Measurements from ENCODE around the gene PLS3. TPM values are rescaled to one million over a fixed set of nuclear protein-coding genes. Genes with fewer than 3 reads are reported as not detected.
"Not testable (repeated sequence)": the region's sequence is repeated elsewhere in the genome, so short reads cannot be mapped to it uniquely, and the experiment has no call there.

The PLS3 gene
- total RNA-seq, 1 donor from 2014 or later, result 212 TPM

DNA sequence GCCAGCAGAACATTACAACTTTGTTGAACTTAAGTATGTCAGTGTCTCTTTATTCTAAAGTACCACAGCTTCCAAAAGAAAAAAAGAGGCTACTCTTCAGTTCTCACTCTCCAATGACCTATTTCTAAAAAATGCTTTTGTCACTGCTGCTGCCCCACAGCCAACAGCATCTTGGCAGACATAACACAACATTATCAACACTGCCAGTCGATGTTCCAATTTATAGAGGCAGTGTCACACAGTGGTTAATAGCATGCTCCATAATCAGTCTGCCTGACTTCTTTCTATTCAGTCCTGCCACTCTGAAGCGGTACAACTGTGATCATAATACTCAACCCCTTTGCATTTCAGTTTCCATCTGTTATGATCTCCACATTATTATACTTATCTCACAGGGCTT is 69.2 kb downstream of the PLS3 start:
- ATAC-seq, result no peak
- Histone ChIP-seq H3K36me3 (no peaks in the 10 kb centered on the region), H3K27me3 (no peaks in the 10 kb centered on the region), H3K4me3 (no peak overlapping the region), H3K9me3 (no peaks in the 10 kb centered on the region), H3K27ac (no peak overlapping the region), H3K4me1 (no peaks in the 10 kb centered on the region)
- intact Hi-C loops (cut with DNase I), result no loop called here
- TF ChIP-seq, protein P1, sequence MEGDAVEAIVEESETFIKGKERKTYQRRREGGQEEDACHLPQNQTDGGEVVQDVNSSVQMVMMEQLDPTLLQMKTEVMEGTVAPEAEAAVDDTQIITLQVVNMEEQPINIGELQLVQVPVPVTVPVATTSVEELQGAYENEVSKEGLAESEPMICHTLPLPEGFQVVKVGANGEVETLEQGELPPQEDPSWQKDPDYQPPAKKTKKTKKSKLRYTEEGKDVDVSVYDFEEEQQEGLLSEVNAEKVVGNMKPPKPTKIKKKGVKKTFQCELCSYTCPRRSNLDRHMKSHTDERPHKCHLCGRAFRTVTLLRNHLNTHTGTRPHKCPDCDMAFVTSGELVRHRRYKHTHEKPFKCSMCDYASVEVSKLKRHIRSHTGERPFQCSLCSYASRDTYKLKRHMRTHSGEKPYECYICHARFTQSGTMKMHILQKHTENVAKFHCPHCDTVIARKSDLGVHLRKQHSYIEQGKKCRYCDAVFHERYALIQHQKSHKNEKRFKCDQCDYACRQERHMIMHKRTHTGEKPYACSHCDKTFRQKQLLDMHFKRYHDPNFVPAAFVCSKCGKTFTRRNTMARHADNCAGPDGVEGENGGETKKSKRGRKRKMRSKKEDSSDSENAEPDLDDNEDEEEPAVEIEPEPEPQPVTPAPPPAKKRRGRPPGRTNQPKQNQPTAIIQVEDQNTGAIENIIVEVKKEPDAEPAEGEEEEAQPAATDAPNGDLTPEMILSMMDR (IDR thresholded peaks at IDR 0.05), result no peak
- no peak for DNase-seq

DNA sequence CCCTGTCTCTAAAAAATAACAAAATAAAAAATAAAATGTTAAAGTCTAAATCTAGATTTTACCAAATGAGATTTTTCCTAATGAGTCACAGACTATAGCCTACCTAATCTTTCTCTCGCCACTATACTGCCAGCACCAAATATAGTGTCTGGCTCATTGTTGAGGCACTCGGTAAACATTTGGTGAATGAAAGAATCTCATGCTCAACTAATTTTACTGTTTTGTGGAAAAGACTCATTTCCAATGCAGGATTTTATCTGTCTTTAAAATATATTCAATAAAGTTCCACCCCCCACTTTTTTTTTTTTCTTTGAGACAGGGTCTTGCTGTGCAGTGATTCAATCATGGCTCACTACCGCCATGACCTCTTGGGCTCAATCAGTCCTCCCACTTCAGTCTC is 71.5 kb downstream of the PLS3 start:
- Histone ChIP-seq H3K36me3 (peaks cover 3% of the 10 kb centered on the region), H3K27me3 (no peaks in the 10 kb centered on the region), H3K4me3 (no peak overlapping the region), H3K4me1 (no peaks in the 10 kb centered on the region), H3K9me3 (no peaks in the 10 kb centered on the region), H3K27ac (no peak overlapping the region)
- DNase-seq (no peak), ATAC-seq (no peak)
- intact Hi-C loops (cut with DNase I), result no loop called here
- TF ChIP-seq, protein P1 (IDR thresholded peaks at IDR 0.05), result no peak

DNA sequence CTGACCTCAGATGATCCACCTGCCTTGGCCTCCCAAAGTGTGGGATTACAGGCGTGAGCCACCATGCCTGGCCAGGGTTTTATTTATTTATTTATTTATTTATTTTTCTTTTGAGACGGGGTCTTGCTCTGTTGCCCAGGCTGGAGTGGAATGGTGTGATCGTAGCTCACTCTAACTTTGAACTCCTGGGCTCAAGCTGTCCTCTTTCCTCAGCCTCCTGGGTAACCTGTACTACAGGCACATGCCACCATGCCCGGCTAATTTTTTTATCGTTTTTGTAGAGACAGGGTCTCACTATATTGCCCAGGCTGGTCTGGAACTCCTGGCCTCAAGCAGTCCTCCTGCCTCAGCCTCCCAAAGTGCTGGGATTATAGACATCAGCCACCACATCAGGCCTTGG is 72.4 kb downstream of the PLS3 start:
- not testable (repeated sequence) for H3K27ac ChIP-seq

DNA sequence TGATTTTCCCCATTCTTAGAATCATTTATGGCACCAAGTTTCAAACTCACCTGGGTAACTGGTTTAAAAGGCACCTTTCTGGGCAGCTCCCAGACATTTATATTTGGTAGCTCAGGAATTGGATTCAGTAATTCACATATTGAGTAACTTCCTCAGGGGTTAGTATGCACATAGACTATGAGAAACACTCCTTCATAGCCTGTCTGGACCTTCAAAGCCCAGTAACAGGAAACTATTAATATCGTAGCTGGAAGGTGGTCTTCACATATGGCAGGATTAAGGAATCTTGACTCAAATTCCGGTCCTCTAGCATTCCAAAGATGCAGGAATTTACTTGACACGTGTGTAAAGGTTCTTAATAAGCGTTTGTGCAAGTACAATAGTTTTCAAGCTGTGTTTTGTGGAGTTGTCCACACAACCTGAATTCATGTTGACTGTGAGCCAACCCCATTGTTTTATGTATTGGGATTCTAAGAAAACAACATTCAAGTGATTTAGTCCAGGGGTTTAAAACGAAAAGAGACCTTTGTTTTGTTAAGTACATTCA is 78.4 kb downstream of the PLS3 start:
- ATAC-seq (no peak), DNase-seq (no peak)
- Histone ChIP-seq H3K9me3 (no peaks in the 10 kb centered on the region), H3K4me3 (no peak overlapping the region), H3K4me1 (peaks cover 4% of the 10 kb centered on the region), H3K36me3 (peaks cover 25% of the 10 kb centered on the region), H3K27ac (no peak overlapping the region), H3K27me3 (no peaks in the 10 kb centered on the region)
- TF ChIP-seq, protein P1 (IDR thresholded peaks at IDR 0.05), result no peak
- intact Hi-C loops (cut with DNase I), result no loop called here

More for the DNA sequence above, 72.4 kb downstream of the PLS3 start:
- DNase-seq; H3K9me3 ChIP-seq; H3K4me1 ChIP-seq; intact Hi-C loops (cut with DNase I); H3K36me3 ChIP-seq; ATAC-seq; H3K4me3 ChIP-seq; H3K27me3 ChIP-seq: not testable (repeated sequence)

DNA sequence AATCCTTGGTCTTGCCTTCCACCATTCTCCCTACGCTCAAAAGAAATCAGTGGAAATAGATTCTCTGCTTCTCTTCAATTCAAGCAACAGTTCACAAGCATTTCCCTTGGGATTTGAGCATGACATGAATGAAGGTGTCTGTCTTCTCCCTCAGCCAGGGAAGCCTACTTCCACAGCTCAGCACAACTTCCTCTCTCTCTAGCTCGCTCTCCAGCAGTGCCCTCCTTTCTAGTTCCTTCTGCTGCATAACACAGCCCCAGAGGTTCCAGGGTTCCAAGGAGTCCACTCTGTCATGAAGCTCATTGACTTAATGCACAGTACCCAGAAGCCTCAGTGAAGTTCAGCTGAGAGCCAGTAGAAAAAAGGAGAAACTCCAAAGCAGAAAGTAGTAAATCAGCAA is 81.3 kb downstream of the PLS3 start:
- intact Hi-C loops (cut with DNase I), result loop anchor here (5.0 kb wide), 1 partner anchor 315 kb away; no protein-coding TSS in a partner anchor
- H3K9me3 ChIP-seq, result no peaks in the 10 kb centered on the region
- H3K27ac ChIP-seq, result no peak overlapping the region
- peaks cover 50% of the 10 kb centered on the region for H3K36me3 ChIP-seq
- H3K27me3 ChIP-seq, result no peaks in the 10 kb centered on the region
- no peak for DNase-seq
- TF ChIP-seq, protein P1 (IDR thresholded peaks at IDR 0.05), result no peak
- ATAC-seq, result peak; percentile 45
- peaks cover 4% of the 10 kb centered on the region for H3K4me1 ChIP-seq
- H3K4me3 ChIP-seq, result no peak overlapping the region

DNA sequence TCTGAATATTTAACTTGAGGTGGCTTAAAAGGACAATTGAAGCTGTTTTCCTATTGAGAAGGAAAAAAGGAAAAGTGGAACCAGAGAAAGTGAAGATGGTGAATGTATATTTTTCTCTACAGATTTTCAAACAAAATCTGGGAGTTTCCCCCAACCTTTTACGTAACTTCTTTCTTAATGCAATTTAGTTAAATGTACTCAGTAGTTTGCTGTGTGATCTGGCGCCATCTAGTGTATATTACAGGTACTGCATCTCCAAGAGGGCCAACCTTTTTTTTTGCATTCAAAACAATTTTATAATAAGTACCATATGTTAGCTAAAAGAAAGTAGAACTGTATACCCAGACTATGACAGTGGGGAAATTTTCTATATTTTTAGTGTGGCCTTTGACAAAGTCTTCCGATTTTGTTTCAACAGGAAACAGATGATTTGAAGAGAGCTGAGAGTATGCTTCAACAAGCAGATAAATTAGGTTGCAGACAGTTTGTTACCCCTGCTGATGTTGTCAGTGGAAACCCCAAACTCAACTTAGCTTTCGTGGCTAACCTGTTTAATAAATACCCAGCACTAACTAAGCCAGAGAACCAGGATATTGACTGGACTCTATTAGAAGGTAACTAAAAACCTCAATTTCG is 82.0 kb downstream of the PLS3 start:
- Histone ChIP-seq H3K27ac (no peak overlapping the region), H3K36me3 (peaks cover 49% of the 10 kb centered on the region), H3K4me3 (no peak overlapping the region), H3K27me3 (no peaks in the 10 kb centered on the region), H3K9me3 (no peaks in the 10 kb centered on the region), H3K4me1 (peaks cover 4% of the 10 kb centered on the region)
- DNase-seq (no peak), ATAC-seq (peak; percentile 71)
- TF ChIP-seq, protein P1 (IDR thresholded peaks at IDR 0.05), result peak; percentile 85
- intact Hi-C loops (cut with DNase I), result loop anchor here (5.0 kb wide), 1 partner anchor 316 kb away; no protein-coding TSS in a partner anchor

DNA sequence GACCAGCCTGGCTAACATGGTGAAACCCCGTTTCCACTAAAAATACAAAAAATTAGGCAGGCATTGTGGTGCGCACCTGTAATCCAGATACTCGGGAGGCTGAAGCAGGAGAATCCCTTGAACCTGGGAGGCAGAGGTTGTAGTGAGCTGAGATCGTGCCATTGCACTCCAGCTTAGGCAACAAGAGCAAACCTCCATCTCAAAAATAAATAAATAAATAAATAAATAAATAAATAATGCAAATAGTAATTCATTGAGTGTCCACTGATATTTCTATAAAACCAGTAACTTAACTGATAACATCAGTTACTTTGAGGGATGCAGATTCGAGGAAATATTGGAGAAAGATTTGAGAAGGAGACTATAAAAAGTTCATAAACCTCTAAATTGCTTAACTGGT is 83.4 kb downstream of the PLS3 start:
- H3K36me3 ChIP-seq, result peaks cover 53% of the 10 kb centered on the region
- not testable (repeated sequence) for DNase-seq, H3K27me3 ChIP-seq, H3K27ac ChIP-seq, H3K4me1 ChIP-seq, ATAC-seq, H3K4me3 ChIP-seq, H3K9me3 ChIP-seq
- intact Hi-C loops (cut with DNase I), result loop anchor here (5.0 kb wide), 1 partner anchor 317 kb away; no protein-coding TSS in a partner anchor
